ENCODE measurements around the gene PRKAG2.

The PRKAG2 gene

GRCh38 chr7:151833691-151834090 is 43.2 kb downstream of the PRKAG2 start:
- no peak for TF ChIP-seq CTCF (IDR thresholded peaks at IDR 0.05; ENCODE audit: insufficient read depth, low read depth, low read length, missing control alignments)
- DNase-seq (ENCODE audit: low read depth) = no peak
- no peak overlapping the region for H3K4me3 ChIP-seq (ENCODE audit: low read length)

GRCh38 chr7:151833213-151833651 is 43.7 kb downstream of the PRKAG2 start:
- no peak for TF ChIP-seq CTCF (IDR thresholded peaks at IDR 0.05; ENCODE audit: insufficient read depth, low read depth, low read length, missing control alignments)
- no peak for DNase-seq (ENCODE audit: low read depth)
- H3K4me3 ChIP-seq (ENCODE audit: low read length) = no peak overlapping the region

GRCh38 chr7:151832656-151833055 is 44.3 kb downstream of the PRKAG2 start:
- no peak overlapping the region for H3K4me3 ChIP-seq (ENCODE audit: low read length)
- DNase-seq (ENCODE audit: low read depth) = no peak
- TF ChIP-seq CTCF (IDR thresholded peaks at IDR 0.05; ENCODE audit: insufficient read depth, low read depth, low read length, missing control alignments) = no peak

- DNase-seq (ENCODE audit: low read depth) = no peak
- no peak overlapping the region for H3K4me3 ChIP-seq (ENCODE audit: low read length)
- no peak for TF ChIP-seq CTCF (IDR thresholded peaks at IDR 0.05; ENCODE audit: insufficient read depth, low read depth, low read length, missing control alignments)
Measured at GRCh38 chr7:151832138-151832537, 44.8 kb downstream of the PRKAG2 start.

GRCh38 chr7:151831606-151832005 is 45.3 kb downstream of the PRKAG2 start:
- TF ChIP-seq CTCF (IDR thresholded peaks at IDR 0.05; ENCODE audit: insufficient read depth, low read depth, low read length, missing control alignments) = no peak
- DNase-seq (ENCODE audit: low read depth) = no peak
- H3K4me3 ChIP-seq (ENCODE audit: low read length) = no peak overlapping the region

GRCh38 chr7:151830121-151830830 is 46.6 kb downstream of the PRKAG2 start:
- H3K4me3 ChIP-seq (ENCODE audit: low read length) = no peak overlapping the region
- DNase-seq (ENCODE audit: low read depth) = no peak
- no peak for TF ChIP-seq CTCF (IDR thresholded peaks at IDR 0.05; ENCODE audit: insufficient read depth, low read depth, low read length, missing control alignments)

GRCh38 chr7:151829707-151830106 is 47.2 kb downstream of the PRKAG2 start:
- no peak overlapping the region for H3K4me3 ChIP-seq (ENCODE audit: low read length)
- DNase-seq (ENCODE audit: low read depth) = no peak
- no peak for TF ChIP-seq CTCF (IDR thresholded peaks at IDR 0.05; ENCODE audit: insufficient read depth, low read depth, low read length, missing control alignments)
